HG03159 (cell line): ENCODE results near the gene JAKMIP2.
"Not testable (repeated sequence)": the region's sequence is repeated elsewhere in the genome, so short reads cannot be mapped to it uniquely, and the experiment has no call there.

Source experiments
- ATAC-seq: cut with Tn5 transposase; IDR thresholded peaks from one replicate; pipeline ENCODE4 v1.9.1; 2021; ENCODE audit warnings: mild to moderate bottlenecking, moderate library complexity; ENCODE audit not compliant: unreplicated experiment

Gene JAKMIP2

DNA sequence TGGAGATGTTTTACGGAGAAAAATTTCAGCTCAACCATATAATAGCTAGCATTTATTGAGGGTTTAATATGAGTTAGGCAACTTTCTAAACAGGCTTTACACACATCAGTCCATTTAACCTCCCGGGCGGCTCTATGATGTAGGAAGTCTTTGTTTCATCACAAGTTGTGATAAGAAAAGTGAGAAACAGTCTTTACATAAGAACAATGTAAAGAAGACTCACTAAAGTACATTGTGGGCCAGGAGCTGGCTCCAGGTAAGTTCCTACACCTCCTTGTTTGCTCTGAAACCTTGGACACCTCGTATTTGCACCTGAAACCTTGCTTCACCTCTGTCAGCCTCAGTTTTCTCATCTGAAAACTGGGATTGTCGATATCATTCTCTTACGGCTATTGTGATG is 116.1 kb downstream of the JAKMIP2 start:
- no peak for ATAC-seq

DNA sequence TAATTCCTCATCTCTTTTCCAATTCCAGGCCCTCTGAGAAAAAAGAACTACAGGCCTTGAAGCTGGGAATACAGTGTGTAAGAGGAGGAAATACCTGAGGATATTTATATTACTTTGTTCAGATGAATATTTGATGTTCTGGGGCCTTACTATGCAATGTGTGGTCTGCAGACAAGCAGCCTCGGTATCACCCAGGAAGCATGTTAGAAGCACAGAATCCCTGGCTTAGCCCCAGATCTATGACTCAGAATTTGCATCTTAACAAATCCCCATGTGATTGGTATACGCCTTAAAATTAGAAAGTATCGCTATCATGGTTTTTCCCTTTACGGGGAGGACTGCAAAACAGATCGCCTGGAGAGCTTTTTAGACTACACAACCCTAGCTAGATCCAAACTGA is 121.0 kb downstream of the JAKMIP2 start:
- no peak for ATAC-seq

DNA sequence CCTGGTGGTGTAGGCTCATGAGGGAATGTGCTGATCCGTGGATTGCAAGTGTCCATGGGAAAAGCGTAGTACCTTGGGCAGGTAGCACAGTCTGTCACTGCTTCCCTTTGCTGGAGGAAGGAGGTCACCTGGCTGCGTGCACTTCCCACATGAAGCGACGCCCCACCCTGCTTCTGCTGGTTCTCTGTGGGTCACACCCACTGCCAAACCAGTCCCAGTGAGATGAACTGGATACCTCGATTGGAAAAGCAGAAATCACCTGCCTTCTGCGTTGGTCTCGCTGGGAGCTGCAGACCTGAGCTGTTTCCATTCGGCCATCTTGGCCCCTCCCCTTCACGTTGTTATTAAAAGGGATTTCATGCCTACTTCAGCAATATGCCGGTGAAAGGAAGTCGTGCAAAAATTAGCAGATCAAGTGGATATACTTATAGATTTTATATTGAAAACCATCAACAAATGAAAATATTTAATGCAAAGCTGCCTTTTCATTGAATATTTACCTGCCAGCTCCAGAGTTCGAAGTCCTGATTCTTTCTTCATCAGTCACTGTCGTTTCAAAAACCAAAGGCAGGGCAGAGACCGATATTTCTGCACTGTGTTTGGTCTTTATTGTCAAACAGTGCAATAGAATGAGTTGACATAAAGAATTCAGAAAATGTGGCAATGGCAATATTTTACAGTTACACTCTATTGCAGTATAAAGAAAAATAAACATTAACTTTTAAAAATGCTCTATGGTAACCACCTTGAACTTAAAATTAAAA is 123.2 kb downstream of the JAKMIP2 start:
- no peak for ATAC-seq

GRCh38 chr5:147658293-147658932 is 124.1 kb downstream of the JAKMIP2 start:
- ATAC-seq = peak; percentile 63

- no peak for ATAC-seq
Measured at GRCh38 chr5:147648597-147648996, 133.9 kb downstream of the JAKMIP2 start.

DNA sequence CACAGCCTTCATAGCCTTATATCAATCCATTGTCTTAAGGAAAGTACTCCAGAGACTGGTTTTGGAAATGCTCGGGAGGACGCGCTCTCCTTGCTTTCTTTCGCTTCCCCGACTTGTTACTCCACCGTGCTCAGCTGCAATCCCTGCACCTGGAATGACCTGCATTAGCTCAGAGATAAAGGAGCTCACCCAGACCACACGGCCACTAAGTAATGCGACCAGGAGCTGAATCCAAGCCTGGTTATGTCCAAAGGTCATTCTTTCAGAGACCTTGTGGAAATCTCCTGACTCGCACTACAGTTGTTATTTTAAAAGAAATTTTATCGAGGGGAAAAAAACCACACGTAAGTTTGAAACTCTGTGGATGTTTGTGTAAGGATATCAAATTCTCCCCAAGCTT is 137.3 kb downstream of the JAKMIP2 start:
- no peak for ATAC-seq

GRCh38 chr5:147644460-147644859 is 138.1 kb downstream of the JAKMIP2 start:
- no peak for ATAC-seq

DNA sequence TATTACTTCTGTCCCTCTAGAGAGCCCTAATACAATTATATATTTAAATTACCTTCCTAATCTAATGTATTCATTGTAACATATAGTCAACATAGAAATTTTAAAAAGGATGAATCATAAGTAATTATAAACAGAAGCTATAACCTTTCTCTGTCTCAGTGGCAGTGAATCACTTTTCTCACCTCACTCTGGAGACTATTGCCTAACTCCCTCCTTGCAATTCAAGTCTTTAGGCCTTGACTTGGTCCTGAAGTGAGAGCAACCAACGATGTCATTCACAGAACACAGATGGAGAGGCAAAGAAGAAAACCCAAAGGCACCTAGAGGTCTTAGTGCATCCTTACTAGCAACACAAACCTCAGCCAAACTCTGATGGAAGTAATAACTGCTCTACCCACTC is 139.4 kb downstream of the JAKMIP2 start:
- ATAC-seq = no peak

- ATAC-seq = no peak
Measured at GRCh38 chr5:147642666-147643065, 139.9 kb downstream of the JAKMIP2 start.

- no peak for ATAC-seq
Measured at GRCh38 chr5:147639321-147639720, 143.2 kb downstream of the JAKMIP2 start.

- no peak for ATAC-seq
Measured at GRCh38 chr5:147636729-147636984, 145.9 kb downstream of the JAKMIP2 start.

GRCh38 chr5:147635882-147636728 is 146.4 kb downstream of the JAKMIP2 start:
- no peak for ATAC-seq

DNA sequence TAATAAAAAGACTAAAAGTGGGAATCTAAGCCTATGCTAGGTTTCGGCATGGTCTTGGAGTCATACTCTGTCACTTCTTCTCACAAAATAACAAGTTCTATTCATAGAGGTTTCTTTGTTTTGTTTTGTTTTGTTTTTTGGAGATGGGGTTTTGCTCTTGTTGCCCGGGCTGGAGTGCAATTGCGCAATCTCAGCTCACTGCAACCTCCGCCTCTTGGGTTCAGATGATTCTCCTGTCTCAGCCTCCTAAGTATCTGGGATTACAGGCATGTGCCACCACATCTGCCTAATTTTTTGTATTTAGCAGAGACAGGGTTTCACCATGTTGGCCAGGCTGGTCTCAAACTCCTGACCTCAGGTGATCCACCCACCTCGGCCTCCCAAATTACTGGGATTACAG is 147.1 kb downstream of the JAKMIP2 start:
- not testable (repeated sequence) for ATAC-seq

- ATAC-seq = no peak
Measured at GRCh38 chr5:147633173-147633572, 149.4 kb downstream of the JAKMIP2 start.

DNA sequence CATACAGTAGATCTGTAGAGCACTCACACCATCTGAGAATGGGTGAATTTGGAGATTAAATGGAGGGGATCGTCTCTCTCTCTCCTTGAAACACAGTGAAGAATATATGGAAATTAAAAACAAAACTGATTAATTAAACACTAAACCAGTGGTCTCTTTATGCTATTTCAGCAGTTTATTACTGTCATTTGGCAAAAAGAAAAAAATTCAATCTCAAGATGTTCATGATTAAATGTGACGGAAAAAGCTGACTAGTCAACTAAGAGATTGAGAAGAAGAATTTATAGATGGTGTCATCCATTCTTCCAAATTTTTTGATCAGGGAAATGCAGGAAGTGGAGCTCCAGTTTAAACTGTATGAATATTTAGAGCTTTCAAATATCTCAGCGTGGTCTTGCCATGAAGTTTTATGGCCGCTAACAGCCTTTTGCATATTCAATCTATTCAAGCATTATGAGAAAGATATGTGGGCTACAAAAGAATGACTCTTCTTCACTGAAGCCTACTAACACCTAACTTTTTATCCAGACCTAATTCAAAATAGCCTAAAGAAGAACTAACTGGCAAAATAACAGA is 151.0 kb downstream of the JAKMIP2 start:
- ATAC-seq = no peak

GRCh38 chr5:147629196-147629595 is 153.3 kb downstream of the JAKMIP2 start:
- no peak for ATAC-seq

DNA sequence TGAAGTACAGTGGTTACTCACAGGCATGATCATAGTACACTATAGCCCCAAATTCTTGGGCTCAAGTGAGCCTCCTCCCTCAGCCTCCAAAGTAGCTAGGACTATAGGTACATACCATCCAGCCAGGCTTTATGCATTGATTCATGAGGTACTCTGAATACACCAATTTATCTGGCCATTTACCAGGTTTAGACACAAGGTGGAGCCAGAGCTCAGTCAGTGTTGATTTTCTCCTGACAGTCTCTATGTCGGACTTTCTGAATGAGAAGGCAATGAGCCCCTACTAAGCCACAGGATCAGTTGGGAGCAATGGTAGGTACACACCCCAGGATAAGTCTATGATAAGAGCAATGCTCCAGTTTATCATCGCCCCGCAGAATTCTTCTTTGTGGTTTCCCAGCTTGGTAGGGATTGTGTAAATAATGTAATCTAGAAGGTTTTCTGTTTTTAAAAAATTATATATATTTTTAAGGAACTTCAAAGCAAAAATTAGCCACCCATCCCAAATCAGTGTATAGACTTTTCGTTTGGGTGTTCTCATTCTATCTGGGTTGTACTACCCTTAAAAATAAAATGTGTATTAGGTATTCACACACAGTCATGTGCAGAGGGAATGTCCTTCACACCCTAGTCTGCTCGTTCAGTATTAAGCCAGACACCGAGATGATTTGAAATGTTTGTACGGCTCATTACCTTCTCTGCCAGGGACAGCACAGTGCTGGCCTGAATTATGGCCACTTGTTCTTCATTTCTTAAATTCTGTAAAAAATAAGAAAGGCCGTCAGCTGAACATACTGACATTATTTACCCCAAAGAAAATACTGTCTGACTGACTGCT is 154.3 kb downstream of the JAKMIP2 start:
- peak; percentile 96 for ATAC-seq

DNA sequence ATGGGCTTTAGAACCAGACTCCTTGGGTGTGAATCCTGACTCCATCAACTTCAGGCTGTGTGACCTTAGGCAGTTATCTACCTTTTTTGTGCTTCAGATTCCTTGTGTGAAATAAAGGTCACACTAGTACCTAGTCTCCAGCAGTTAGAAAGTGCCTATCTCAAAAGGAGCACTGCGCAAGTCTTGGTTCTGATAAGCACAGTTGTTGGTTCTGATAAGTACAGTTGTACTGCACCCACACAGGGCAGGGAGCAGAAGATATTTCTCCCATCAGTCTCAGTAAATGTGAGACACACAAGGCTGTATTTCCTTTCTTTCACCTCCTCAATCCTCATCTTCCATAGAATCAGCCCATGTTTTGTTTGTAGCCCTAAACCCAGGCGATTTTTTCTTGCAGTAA is 156.1 kb downstream of the JAKMIP2 start:
- ATAC-seq = no peak

DNA sequence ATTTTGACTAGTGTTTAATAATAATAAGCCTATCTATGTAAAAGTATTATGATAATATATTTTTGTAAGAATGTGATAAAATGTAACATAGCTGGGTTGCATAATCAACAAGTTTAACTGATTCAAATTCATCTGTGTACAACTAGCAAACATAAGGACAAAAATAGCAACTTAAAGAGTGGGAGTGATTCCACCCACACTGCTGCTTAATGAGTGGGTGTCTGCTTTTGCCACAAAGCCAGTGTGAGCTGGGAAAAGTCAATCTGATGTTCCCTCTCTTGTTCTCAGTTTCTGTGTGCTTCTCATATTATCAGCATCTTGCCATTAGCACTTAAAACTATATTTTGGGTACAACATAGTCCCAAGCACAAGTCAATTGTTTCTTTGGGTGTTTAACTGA is 161.5 kb downstream of the JAKMIP2 start:
- no peak for ATAC-seq

- ATAC-seq = no peak
Measured at GRCh38 chr5:147619281-147619878, 163.1 kb downstream of the JAKMIP2 start.
